ENCODE data around the gene ETV3L. TPM values are rescaled to one million over a fixed set of nuclear protein-coding genes. Genes with fewer than 3 reads are reported as not detected.

Gene ETV3L
- total RNA-seq, 1 donor from 2014 or later: not detected

GRCh38 chr1:157135070-157135469 is 35.5 kb upstream of the ETV3L start:
- TF ChIP-seq, protein P1, sequence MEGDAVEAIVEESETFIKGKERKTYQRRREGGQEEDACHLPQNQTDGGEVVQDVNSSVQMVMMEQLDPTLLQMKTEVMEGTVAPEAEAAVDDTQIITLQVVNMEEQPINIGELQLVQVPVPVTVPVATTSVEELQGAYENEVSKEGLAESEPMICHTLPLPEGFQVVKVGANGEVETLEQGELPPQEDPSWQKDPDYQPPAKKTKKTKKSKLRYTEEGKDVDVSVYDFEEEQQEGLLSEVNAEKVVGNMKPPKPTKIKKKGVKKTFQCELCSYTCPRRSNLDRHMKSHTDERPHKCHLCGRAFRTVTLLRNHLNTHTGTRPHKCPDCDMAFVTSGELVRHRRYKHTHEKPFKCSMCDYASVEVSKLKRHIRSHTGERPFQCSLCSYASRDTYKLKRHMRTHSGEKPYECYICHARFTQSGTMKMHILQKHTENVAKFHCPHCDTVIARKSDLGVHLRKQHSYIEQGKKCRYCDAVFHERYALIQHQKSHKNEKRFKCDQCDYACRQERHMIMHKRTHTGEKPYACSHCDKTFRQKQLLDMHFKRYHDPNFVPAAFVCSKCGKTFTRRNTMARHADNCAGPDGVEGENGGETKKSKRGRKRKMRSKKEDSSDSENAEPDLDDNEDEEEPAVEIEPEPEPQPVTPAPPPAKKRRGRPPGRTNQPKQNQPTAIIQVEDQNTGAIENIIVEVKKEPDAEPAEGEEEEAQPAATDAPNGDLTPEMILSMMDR (IDR thresholded peaks at IDR 0.05; ENCODE audit: insufficient read depth, low read length, poor library complexity, severe bottlenecking): no peak
- H3K27me3 ChIP-seq (ENCODE audit: control insufficient read depth, insufficient read depth, low read length): no peaks in the 10 kb centered on the region
- no peak overlapping the region for H3K4me3 ChIP-seq (ENCODE audit: low read depth, low read length)
- no peaks in the 10 kb centered on the region for H3K36me3 ChIP-seq (ENCODE audit: control insufficient read depth, insufficient read depth, low read length)
- no peak for DNase-seq (ENCODE audit: low read depth)

DNA sequence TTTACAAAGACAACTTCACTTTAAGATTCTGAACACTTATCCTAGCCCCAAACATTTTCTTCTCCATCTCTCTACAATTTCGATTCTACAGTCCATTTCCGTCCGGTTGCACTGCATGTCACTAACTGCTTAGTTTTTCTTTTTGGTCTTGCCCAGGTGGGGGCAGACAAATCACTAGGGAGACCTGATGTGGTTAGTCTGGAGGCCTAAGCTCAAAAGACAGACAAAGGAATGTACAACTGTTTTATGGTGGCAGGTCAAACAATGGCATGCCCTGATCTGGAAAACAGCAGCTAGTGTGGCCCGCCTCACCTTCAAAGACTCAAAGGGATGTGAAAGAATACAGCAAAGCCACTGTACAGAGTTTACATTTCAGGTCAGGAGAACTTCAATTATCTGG is 34.8 kb upstream of the ETV3L start:
- no peaks in the 10 kb centered on the region for H3K36me3 ChIP-seq (ENCODE audit: control insufficient read depth, insufficient read depth, low read length)
- no peak overlapping the region for H3K4me3 ChIP-seq (ENCODE audit: low read depth, low read length)
- DNase-seq (ENCODE audit: low read depth): no peak
- H3K27me3 ChIP-seq (ENCODE audit: control insufficient read depth, insufficient read depth, low read length): no peaks in the 10 kb centered on the region
- TF ChIP-seq, protein P1 (IDR thresholded peaks at IDR 0.05; ENCODE audit: insufficient read depth, low read length, poor library complexity, severe bottlenecking): no peak

DNA sequence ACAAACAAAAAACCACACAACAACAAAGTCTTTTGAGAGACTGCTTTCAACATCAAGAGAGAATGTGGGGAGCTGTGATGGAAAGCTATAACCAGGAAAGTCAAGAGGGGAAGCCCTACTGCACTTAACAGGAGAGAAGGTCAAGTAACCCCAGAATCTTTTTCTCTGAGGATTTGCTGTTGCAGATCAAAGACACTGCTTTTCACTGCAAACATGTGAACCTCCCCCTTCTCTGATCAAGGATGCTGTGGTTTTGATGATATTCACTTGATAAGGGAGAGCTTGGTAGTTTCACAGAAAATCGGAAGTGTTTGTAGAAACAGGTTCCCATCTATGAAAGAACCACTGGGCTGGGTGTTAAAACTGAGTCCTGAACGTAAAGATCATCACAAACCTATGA is 33.8 kb upstream of the ETV3L start:
- Histone ChIP-seq H3K36me3 (ENCODE audit: control insufficient read depth, insufficient read depth, low read length) (no peaks in the 10 kb centered on the region), H3K27me3 (ENCODE audit: control insufficient read depth, insufficient read depth, low read length) (no peaks in the 10 kb centered on the region), H3K4me3 (ENCODE audit: low read depth, low read length) (no peak overlapping the region)
- DNase-seq (ENCODE audit: low read depth): no peak
- TF ChIP-seq, protein P1 (IDR thresholded peaks at IDR 0.05; ENCODE audit: insufficient read depth, low read length, poor library complexity, severe bottlenecking): no peak

GRCh38 chr1:157132616-157133167 is 33.1 kb upstream of the ETV3L start:
- no peak for DNase-seq (ENCODE audit: low read depth)
- TF ChIP-seq, protein P1 (IDR thresholded peaks at IDR 0.05; ENCODE audit: insufficient read depth, low read length, poor library complexity, severe bottlenecking): no peak
- no peak overlapping the region for H3K4me3 ChIP-seq (ENCODE audit: low read depth, low read length)
- no peaks in the 10 kb centered on the region for H3K27me3 ChIP-seq (ENCODE audit: control insufficient read depth, insufficient read depth, low read length)
- H3K36me3 ChIP-seq (ENCODE audit: control insufficient read depth, insufficient read depth, low read length): no peaks in the 10 kb centered on the region

- Histone ChIP-seq H3K4me3 (ENCODE audit: low read depth, low read length) (no peak overlapping the region), H3K36me3 (ENCODE audit: control insufficient read depth, insufficient read depth, low read length) (no peaks in the 10 kb centered on the region)
- TF ChIP-seq, protein P1 (IDR thresholded peaks at IDR 0.05; ENCODE audit: insufficient read depth, low read length, poor library complexity, severe bottlenecking): no peak
Measured at GRCh38 chr1:157132111-157132510, 32.5 kb upstream of the ETV3L start.

GRCh38 chr1:157131281-157131680 is 31.7 kb upstream of the ETV3L start:
- Histone ChIP-seq H3K27me3 (ENCODE audit: control insufficient read depth, insufficient read depth, low read length) (no peaks in the 10 kb centered on the region), H3K36me3 (ENCODE audit: control insufficient read depth, insufficient read depth, low read length) (no peaks in the 10 kb centered on the region), H3K4me3 (ENCODE audit: low read depth, low read length) (no peak overlapping the region)
- TF ChIP-seq, protein P1 (IDR thresholded peaks at IDR 0.05; ENCODE audit: insufficient read depth, low read length, poor library complexity, severe bottlenecking): no peak
- no peak for DNase-seq (ENCODE audit: low read depth)

More at GRCh38 chr1:157132111-157132510, 32.5 kb upstream of the ETV3L start:
- DNase-seq (ENCODE audit: low read depth): no peak
- no peaks in the 10 kb centered on the region for H3K27me3 ChIP-seq (ENCODE audit: control insufficient read depth, insufficient read depth, low read length)
